HFFc6 (cell line): ENCODE data around the gene XPC. TPM values are rescaled to one million over a fixed set of nuclear protein-coding genes. Genes with fewer than 3 reads are reported as not detected.

Experiments used
- DNase-seq: peaks from one replicate; pipeline ENCODE4 v3.0.0-alpha.2; 2018
- H3K27ac Mint-ChIP-seq: 2 replicates; pipeline ENCODE4 v1.8.0; 2020; ENCODE audit warnings: mild to moderate bottlenecking, mixed read lengths
- H3K27me3 Mint-ChIP-seq: 2 replicates; pipeline ENCODE4 v1.8.0; 2021; ENCODE audit warnings: mild to moderate bottlenecking, moderate library complexity, mixed read lengths; ENCODE audit not compliant: insufficient read depth
- H3K36me3 Mint-ChIP-seq: 2 replicates; pipeline ENCODE4 v1.8.0; 2021; ENCODE audit warnings: low read depth, mixed read lengths
- H3K4me1 Mint-ChIP-seq: 2 replicates; pipeline ENCODE4 v1.8.0; 2020; ENCODE audit warnings: low read depth, mixed read lengths
- H3K4me3 Mint-ChIP-seq: 2 replicates; pipeline ENCODE4 v1.8.0; 2020; ENCODE audit warnings: mild to moderate bottlenecking, moderate library complexity, mixed read lengths
- H3K9me3 Mint-ChIP-seq: 2 replicates; pipeline ENCODE4 v1.8.0; 2020; ENCODE audit warnings: mild to moderate bottlenecking, mixed read lengths
- CTCF ChIP-seq: fragments of 200-600 bp; sonication (generic); IDR thresholded peaks from 2 replicates; pipeline ENCODE4 v1.5.0; 2021; ENCODE audit warnings: antibody characterized with exemption, mild to moderate bottlenecking
- total RNA-seq, 6 experiments: library from RNA; stranded (reverse); fragmentation: NEBNext Ultra II Directional; extraction: Animal tissue kit (Norgen Biotek cat#: 25700); gene quantifications; 2 replicates in 1 of 6; 3 replicates in 5 of 6; pipeline ENCODE4 v1.2.3, GENCODE V29; 2021

The XPC gene
- total RNA-seq, 6 experiments from 2014 or later = 38.7 to 40.3 (median 39.5) TPM

- Mint-ChIP-seq H3K4me3 (no peak overlapping the region), H3K27ac (peak overlapping the region; percentile 58), H3K36me3 (peaks cover 39% of the 10 kb centered on the region), H3K9me3 (no peaks in the 10 kb centered on the region), H3K27me3 (peaks cover 6% of the 10 kb centered on the region), H3K4me1 (peaks cover 70% of the 10 kb centered on the region)
- no peak for TF ChIP-seq CTCF
- no peak for DNase-seq
Measured at GRCh38 chr3:14140668-14141067, 37.7 kb downstream of the XPC start.

GRCh38 chr3:14139771-14140170, 38.6 kb downstream of the XPC start:
- peaks cover 3% of the 10 kb centered on the region for H3K27me3 Mint-ChIP-seq
- no peaks in the 10 kb centered on the region for H3K9me3 Mint-ChIP-seq
- no peak overlapping the region for H3K4me3 Mint-ChIP-seq
- no peak for DNase-seq
- no peak for TF ChIP-seq CTCF
- H3K27ac Mint-ChIP-seq = peak overlapping the region; percentile 58
- peaks cover 38% of the 10 kb centered on the region for H3K36me3 Mint-ChIP-seq
- peaks cover 62% of the 10 kb centered on the region for H3K4me1 Mint-ChIP-seq

GRCh38 chr3:14138878-14139655, 39.3 kb downstream of the XPC start:
- Mint-ChIP-seq H3K4me3 (no peak overlapping the region), H3K27me3 (peaks cover 7% of the 10 kb centered on the region), H3K36me3 (peaks cover 42% of the 10 kb centered on the region), H3K27ac (peak overlapping the region; percentile 58), H3K9me3 (no peaks in the 10 kb centered on the region), H3K4me1 (peaks cover 57% of the 10 kb centered on the region)
- DNase-seq = no peak
- TF ChIP-seq CTCF = no peak

- Mint-ChIP-seq H3K27me3 (peaks cover 11% of the 10 kb centered on the region), H3K36me3 (peaks cover 47% of the 10 kb centered on the region), H3K27ac (peak overlapping the region; percentile 52; the same call in 1 of the 2 replicates), H3K9me3 (no peaks in the 10 kb centered on the region), H3K4me3 (no peak overlapping the region), H3K4me1 (peaks cover 57% of the 10 kb centered on the region)
- no peak for TF ChIP-seq CTCF
- DNase-seq = no peak
Measured at GRCh38 chr3:14138109-14138877, 40.1 kb downstream of the XPC start.

GRCh38 chr3:14137445-14137844, 41.0 kb downstream of the XPC start:
- peaks cover 57% of the 10 kb centered on the region for H3K4me1 Mint-ChIP-seq
- H3K4me3 Mint-ChIP-seq = no peak overlapping the region
- no peak for DNase-seq
- H3K9me3 Mint-ChIP-seq = no peaks in the 10 kb centered on the region
- H3K27me3 Mint-ChIP-seq = peaks cover 14% of the 10 kb centered on the region
- H3K36me3 Mint-ChIP-seq = peaks cover 54% of the 10 kb centered on the region
- H3K27ac Mint-ChIP-seq = no peak overlapping the region
- no peak for TF ChIP-seq CTCF
